HG03354 (cell line): ENCODE measurements around the gene RBM33.
"Not testable (repeated sequence)": the region's sequence is repeated elsewhere in the genome, so short reads cannot be mapped to it uniquely, and the experiment has no call there.

Source experiments
- ATAC-seq: cut with Tn5 transposase; IDR thresholded peaks from one replicate; pipeline ENCODE4 v1.9.1; 2021; ENCODE audit warnings: mild to moderate bottlenecking; ENCODE audit not compliant: unreplicated experiment, poor library complexity, severe bottlenecking

Gene RBM33

GRCh38 chr7:155685070-155685790 lies 40.8 kb downstream of the RBM33 start:
- ATAC-seq, result peak; percentile 87

- ATAC-seq, result peak; percentile 27
Observed at GRCh38 chr7:155685791-155686160, 41.3 kb downstream of the RBM33 start.

GRCh38 chr7:155686620-155687324 lies 42.3 kb downstream of the RBM33 start:
- ATAC-seq, result not testable (repeated sequence)

GRCh38 chr7:155688237-155688636 lies 43.8 kb downstream of the RBM33 start:
- not testable (repeated sequence) for ATAC-seq

GRCh38 chr7:155690655-155691054 lies 46.2 kb downstream of the RBM33 start:
- not testable (repeated sequence) for ATAC-seq

GRCh38 chr7:155692317-155692716 lies 47.9 kb downstream of the RBM33 start:
- ATAC-seq, result no peak

- no peak for ATAC-seq
Observed at GRCh38 chr7:155693826-155694225, 49.4 kb downstream of the RBM33 start.

- no peak for ATAC-seq
Observed at GRCh38 chr7:155694851-155695250, 50.4 kb downstream of the RBM33 start.

- no peak for ATAC-seq
Observed at GRCh38 chr7:155696747-155697146, 52.3 kb downstream of the RBM33 start.

- no peak for ATAC-seq
Observed at GRCh38 chr7:155698633-155699032, 54.2 kb downstream of the RBM33 start.

- ATAC-seq, result no peak
Observed at GRCh38 chr7:155699180-155699579, 54.7 kb downstream of the RBM33 start.

- no peak for ATAC-seq
Observed at GRCh38 chr7:155700847-155701246, 56.4 kb downstream of the RBM33 start.

- ATAC-seq, result no peak
Observed at GRCh38 chr7:155701972-155702544, 57.6 kb downstream of the RBM33 start.

GRCh38 chr7:155702616-155703015 lies 58.2 kb downstream of the RBM33 start:
- ATAC-seq, result no peak

GRCh38 chr7:155705623-155706360 lies 61.3 kb downstream of the RBM33 start:
- no peak for ATAC-seq

GRCh38 chr7:155706376-155706775 lies 61.9 kb downstream of the RBM33 start:
- ATAC-seq, result no peak

- peak; percentile 68 for ATAC-seq
Observed at GRCh38 chr7:155709453-155709852, 65.0 kb downstream of the RBM33 start.

GRCh38 chr7:155710031-155710430 lies 65.6 kb downstream of the RBM33 start:
- ATAC-seq, result no peak

- ATAC-seq, result no peak
Observed at GRCh38 chr7:155710530-155710929, 66.1 kb downstream of the RBM33 start.

- ATAC-seq, result no peak
Observed at GRCh38 chr7:155711081-155711480, 66.6 kb downstream of the RBM33 start.
